Measurements from ENCODE around the gene CTRB1. TPM values are rescaled to one million over a fixed set of nuclear protein-coding genes. Genes with fewer than 3 reads are reported as not detected.

CTRB1 gene
- total RNA-seq, 1 donor: not detected

DNA sequence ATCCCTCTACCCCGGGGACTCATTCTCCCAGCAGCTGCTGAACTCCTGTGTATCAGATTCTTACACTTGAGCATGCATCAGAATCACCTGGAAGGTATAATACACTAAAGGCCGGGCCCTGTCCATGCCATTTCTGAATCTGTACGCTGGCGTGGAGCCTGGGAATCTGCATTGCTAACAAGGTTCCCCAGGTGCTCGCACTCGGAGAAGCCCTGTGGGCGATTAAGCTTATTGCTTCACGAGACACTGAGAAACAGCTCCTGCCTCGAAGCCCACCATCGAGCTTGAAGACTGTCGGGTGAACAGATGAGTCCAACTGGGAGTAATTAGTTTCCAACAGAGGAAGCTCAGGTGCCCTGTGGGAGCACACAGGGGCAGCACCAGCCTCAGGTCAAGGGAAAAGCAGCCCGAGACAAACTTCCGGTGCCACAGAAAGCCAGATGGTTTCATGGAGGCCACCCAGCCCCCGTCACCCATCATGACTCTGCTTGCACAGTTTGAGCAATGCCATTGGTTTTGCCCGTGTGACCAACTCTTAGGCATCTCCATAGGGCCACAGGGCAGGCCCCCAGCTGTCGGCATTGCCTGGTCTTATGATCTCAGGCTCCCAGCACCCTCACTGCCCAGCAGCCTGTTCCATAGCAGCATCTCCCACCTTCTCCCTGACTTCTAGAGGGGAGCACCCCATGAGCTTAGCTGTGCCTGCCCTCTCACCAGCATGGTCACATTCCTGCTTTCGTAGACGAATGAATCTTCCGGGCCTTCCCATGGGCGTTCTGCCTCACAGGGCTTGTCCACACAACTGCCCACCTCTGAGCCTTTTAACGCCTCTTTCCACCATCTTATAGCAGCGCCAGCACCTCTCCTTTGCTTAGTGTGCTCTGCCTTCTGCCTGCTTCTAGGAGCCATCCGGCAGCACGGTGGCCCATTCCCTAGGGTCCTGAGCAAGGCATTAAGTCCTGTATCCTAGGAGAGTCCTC is 22.7 kb upstream of the CTRB1 start:
- DNase-seq (ENCODE audit: low read depth): no peak
- no peak overlapping the region for H3K4me3 ChIP-seq (ENCODE audit: low read depth, low read length)
- TF ChIP-seq, protein P1, sequence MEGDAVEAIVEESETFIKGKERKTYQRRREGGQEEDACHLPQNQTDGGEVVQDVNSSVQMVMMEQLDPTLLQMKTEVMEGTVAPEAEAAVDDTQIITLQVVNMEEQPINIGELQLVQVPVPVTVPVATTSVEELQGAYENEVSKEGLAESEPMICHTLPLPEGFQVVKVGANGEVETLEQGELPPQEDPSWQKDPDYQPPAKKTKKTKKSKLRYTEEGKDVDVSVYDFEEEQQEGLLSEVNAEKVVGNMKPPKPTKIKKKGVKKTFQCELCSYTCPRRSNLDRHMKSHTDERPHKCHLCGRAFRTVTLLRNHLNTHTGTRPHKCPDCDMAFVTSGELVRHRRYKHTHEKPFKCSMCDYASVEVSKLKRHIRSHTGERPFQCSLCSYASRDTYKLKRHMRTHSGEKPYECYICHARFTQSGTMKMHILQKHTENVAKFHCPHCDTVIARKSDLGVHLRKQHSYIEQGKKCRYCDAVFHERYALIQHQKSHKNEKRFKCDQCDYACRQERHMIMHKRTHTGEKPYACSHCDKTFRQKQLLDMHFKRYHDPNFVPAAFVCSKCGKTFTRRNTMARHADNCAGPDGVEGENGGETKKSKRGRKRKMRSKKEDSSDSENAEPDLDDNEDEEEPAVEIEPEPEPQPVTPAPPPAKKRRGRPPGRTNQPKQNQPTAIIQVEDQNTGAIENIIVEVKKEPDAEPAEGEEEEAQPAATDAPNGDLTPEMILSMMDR (IDR thresholded peaks at IDR 0.05; ENCODE audit: insufficient read depth, low read length): no peak

DNA sequence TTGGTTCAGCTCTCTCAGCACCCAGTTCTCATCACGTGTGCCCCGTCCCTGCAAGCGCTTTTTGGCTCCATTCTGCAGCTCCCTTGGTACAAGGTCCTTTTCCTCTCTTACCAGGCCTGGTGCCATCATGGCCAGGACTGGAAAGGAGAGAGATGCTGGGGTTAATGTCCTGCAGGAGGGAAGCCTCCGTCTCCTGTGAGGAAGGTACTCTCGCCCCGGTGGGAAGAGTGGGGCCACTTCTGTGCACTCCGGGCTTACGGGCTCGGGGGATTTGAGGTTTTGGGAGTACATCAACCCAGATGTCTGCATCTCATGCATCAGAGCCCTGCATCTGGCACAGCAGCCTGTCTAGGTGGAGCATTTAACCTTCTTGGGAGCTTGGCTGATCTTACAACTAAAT is 22.0 kb upstream of the CTRB1 start:
- H3K4me3 ChIP-seq (ENCODE audit: low read depth, low read length): no peak overlapping the region
- DNase-seq (ENCODE audit: low read depth): no peak
- TF ChIP-seq, protein P1 (IDR thresholded peaks at IDR 0.05; ENCODE audit: insufficient read depth, low read length): no peak

DNA sequence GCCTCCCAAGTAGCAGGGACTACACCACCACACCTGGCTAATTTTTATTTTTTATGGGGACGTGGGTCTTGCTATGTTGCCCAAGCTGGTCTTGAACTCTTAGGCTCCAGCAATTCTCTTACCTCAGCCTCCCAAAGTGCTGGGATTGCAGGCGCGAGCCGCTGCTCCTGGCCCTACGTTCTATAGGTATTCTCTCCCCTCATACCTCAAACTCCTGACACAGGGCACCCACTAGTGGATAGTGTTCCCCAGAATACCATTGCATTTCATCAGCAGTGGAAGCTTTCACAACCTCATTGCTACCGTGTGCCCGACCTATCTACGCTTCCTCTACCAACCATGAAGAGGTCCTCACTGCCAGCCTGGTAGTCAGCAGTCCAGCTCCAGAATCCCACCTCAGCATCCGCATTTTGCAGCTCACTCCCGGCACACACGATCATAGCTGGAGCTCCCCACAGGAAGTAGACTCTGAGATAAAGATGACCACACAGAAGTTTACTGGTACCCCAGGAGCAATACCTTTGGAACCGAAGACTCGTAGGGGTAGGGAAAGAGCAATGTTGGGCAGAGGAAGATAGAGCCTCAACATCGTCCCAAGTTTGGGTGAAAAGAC is 21.2 kb upstream of the CTRB1 start:
- no peak for DNase-seq (ENCODE audit: low read depth)
- TF ChIP-seq, protein P1 (IDR thresholded peaks at IDR 0.05; ENCODE audit: insufficient read depth, low read length): no peak
- peak overlapping the region; percentile 53 for H3K4me3 ChIP-seq (ENCODE audit: low read depth, low read length)

DNA sequence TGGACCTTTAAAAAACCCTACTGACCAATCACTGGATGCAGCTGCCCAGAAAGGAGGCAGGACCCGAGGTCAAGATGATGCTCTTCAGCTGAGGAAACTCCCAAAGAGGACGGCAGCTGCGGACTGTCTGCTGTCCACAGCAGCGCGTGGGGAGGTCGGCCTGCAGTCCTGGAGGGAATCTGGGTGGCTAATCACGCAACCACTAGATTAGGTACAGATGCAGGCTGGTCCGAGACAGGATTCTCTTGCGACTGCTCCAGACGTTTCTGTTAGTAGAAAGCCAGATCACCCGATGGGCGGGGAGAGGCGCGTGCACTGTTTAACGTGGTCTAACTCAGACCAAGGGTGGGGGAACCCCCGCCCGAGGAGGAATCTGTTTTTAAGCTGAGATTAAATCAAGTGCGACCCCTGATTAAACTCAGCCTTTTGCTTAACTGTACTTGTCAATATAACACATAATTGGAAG is 20.6 kb upstream of the CTRB1 start:
- peak overlapping the region; percentile 53 for H3K4me3 ChIP-seq (ENCODE audit: low read depth, low read length)
- TF ChIP-seq, protein P1 (IDR thresholded peaks at IDR 0.05; ENCODE audit: insufficient read depth, low read length): no peak

DNA sequence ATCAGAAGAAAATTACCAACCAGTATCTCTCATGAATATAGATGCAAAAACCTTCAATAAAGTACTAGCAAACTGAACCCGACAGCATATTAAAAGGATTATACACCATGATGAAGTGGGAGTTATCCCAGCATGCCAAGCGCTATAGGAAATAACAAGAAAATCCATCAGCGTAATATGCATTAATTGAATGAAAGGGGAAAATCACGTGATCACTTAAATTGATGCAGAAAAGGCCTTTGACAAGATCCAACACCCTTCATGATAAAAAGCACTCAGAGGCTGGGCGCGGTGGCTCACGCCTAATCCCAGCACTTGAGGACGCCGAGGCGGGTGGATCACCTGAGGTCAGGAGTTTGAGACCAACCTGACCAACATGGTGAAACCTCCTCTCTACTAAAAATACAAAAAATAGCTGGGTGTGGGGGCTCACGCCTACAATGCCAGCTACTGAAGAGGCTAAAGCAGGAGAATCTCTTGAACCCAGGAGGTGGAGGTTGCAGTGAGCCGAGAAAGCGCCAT is 16.7 kb upstream of the CTRB1 start:
- DNase-seq (ENCODE audit: low read depth): no peak
- no peak overlapping the region for H3K4me3 ChIP-seq (ENCODE audit: low read depth, low read length)
- TF ChIP-seq, protein P1 (IDR thresholded peaks at IDR 0.05; ENCODE audit: insufficient read depth, low read length): no peak

More for the DNA sequence above, 20.6 kb upstream of the CTRB1 start:
- DNase-seq (ENCODE audit: low read depth): peak; percentile 86

DNA sequence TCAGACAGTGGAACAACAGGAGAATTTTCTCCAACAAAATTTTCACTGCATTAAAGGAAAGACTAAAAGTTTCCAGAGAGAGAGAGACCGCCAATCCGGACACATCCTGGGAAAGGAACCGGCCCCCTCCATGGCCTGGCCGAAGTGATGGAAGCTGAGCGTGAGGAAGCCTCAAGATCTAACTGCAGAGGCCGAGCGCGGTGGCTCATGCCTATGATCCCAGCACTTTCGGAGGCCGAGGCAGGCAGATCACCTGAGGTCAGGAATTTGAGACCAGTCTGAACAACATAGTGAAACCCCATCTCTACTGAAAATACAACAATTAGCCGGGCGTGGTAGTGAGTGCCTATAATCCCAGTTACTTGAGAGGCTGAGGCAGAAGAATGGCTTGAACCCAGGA is 15.7 kb upstream of the CTRB1 start:
- no peak overlapping the region for H3K4me3 ChIP-seq (ENCODE audit: low read depth, low read length)
- TF ChIP-seq, protein P1 (IDR thresholded peaks at IDR 0.05; ENCODE audit: insufficient read depth, low read length): no peak
- no peak for DNase-seq (ENCODE audit: low read depth)
